Measurements from ENCODE around the gene GMPPA. TPM values are rescaled to one million over a fixed set of nuclear protein-coding genes. Genes with fewer than 3 reads are reported as not detected.

The GMPPA gene
- total and polyA plus RNA-seq, 2 donors (not counting 1 experiment from before 2014, with no cell fraction given), result 38.3 to 59.7 TPM

GRCh38 chr2:219478916-219479315 lies 19.8 kb upstream of the GMPPA start:
- no peak overlapping the region for H3K4me2 ChIP-seq (ENCODE audit: extremely low read depth, insufficient read depth, low read length)
- no peak for DNase-seq (ENCODE audit: low read depth in 2 of 2)
- peaks cover 3% of the 10 kb centered on the region for H3K27me3 ChIP-seq (ENCODE audit: control insufficient read depth, insufficient read depth, low read length)
- no peak overlapping the region for H2AFZ ChIP-seq (ENCODE audit: low read length)
- H3K4me3 ChIP-seq (replicated peaks in 1 of 4; ENCODE audit: control extremely low read depth in 1 of 4, insufficient read depth in 1 of 4, low read depth in 3 of 4, low read length in 4 of 4), result no peak overlapping the region
- H4K20me1 ChIP-seq (ENCODE audit: control insufficient read depth, extremely low read depth, insufficient read depth, low read length), result no peaks in the 10 kb centered on the region
- no peaks in the 10 kb centered on the region for H3K4me1 ChIP-seq (ENCODE audit: control insufficient read depth, extremely low read depth, insufficient read depth, low read length)
- peaks cover 1% of the 10 kb centered on the region for H3K36me3 ChIP-seq (ENCODE audit: control insufficient read depth, insufficient read depth, low read length)
- H3K9ac ChIP-seq (ENCODE audit: insufficient read depth, low read length), result no peak overlapping the region
- H3K79me2 ChIP-seq (ENCODE audit: control insufficient read depth, insufficient read depth, low read length), result no peaks in the 10 kb centered on the region
- no peaks in the 10 kb centered on the region for H3K9me3 ChIP-seq (ENCODE audit: control insufficient read depth, insufficient read depth, low read depth, low read length)
- no peak overlapping the region for H3K27ac ChIP-seq (ENCODE audit: insufficient read depth, low read length)
- no peak for TF ChIP-seq EZH2 (IDR thresholded peaks at IDR 0.05; ENCODE audit: low read length, missing control alignments)
- TF ChIP-seq, protein P1, sequence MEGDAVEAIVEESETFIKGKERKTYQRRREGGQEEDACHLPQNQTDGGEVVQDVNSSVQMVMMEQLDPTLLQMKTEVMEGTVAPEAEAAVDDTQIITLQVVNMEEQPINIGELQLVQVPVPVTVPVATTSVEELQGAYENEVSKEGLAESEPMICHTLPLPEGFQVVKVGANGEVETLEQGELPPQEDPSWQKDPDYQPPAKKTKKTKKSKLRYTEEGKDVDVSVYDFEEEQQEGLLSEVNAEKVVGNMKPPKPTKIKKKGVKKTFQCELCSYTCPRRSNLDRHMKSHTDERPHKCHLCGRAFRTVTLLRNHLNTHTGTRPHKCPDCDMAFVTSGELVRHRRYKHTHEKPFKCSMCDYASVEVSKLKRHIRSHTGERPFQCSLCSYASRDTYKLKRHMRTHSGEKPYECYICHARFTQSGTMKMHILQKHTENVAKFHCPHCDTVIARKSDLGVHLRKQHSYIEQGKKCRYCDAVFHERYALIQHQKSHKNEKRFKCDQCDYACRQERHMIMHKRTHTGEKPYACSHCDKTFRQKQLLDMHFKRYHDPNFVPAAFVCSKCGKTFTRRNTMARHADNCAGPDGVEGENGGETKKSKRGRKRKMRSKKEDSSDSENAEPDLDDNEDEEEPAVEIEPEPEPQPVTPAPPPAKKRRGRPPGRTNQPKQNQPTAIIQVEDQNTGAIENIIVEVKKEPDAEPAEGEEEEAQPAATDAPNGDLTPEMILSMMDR (conservative IDR thresholded peaks at IDR 0.05 in 1 of 2, IDR thresholded peaks at IDR 0.05 in 1 of 2; ENCODE audit: low read depth in 1 of 2, low read length in 2 of 2), result no peak

- Histone ChIP-seq H3K27me3 (ENCODE audit: control insufficient read depth, insufficient read depth, low read length) (peaks cover 12% of the 10 kb centered on the region), H3K36me3 (ENCODE audit: control insufficient read depth, insufficient read depth, low read length) (peaks cover 1% of the 10 kb centered on the region), H3K4me3 (replicated peaks in 1 of 4; ENCODE audit: control extremely low read depth in 1 of 4, insufficient read depth in 1 of 4, low read depth in 3 of 4, low read length in 4 of 4) (no peak overlapping the region), H2AFZ (ENCODE audit: low read length) (no peak overlapping the region), H3K27ac (ENCODE audit: insufficient read depth, low read length) (no peak overlapping the region), H3K79me2 (ENCODE audit: control insufficient read depth, insufficient read depth, low read length) (no peaks in the 10 kb centered on the region), H4K20me1 (ENCODE audit: control insufficient read depth, extremely low read depth, insufficient read depth, low read length) (no peaks in the 10 kb centered on the region), H3K9ac (ENCODE audit: insufficient read depth, low read length) (no peak overlapping the region), H3K4me1 (ENCODE audit: control insufficient read depth, extremely low read depth, insufficient read depth, low read length) (no peaks in the 10 kb centered on the region), H3K9me3 (ENCODE audit: control insufficient read depth, insufficient read depth, low read depth, low read length) (no peaks in the 10 kb centered on the region), H3K4me2 (ENCODE audit: extremely low read depth, insufficient read depth, low read length) (no peak overlapping the region)
- TF ChIP-seq, protein P1 (conservative IDR thresholded peaks at IDR 0.05 in 1 of 2, IDR thresholded peaks at IDR 0.05 in 1 of 2; ENCODE audit: low read depth in 1 of 2, low read length in 2 of 2), result no peak
- no peak for TF ChIP-seq EZH2 (IDR thresholded peaks at IDR 0.05; ENCODE audit: low read length, missing control alignments)
- DNase-seq (ENCODE audit: low read depth in 2 of 2), result no peak
These were observed 18.7 kb upstream of the GMPPA start for GRCh38 chr2:219480004-219480403.

DNA sequence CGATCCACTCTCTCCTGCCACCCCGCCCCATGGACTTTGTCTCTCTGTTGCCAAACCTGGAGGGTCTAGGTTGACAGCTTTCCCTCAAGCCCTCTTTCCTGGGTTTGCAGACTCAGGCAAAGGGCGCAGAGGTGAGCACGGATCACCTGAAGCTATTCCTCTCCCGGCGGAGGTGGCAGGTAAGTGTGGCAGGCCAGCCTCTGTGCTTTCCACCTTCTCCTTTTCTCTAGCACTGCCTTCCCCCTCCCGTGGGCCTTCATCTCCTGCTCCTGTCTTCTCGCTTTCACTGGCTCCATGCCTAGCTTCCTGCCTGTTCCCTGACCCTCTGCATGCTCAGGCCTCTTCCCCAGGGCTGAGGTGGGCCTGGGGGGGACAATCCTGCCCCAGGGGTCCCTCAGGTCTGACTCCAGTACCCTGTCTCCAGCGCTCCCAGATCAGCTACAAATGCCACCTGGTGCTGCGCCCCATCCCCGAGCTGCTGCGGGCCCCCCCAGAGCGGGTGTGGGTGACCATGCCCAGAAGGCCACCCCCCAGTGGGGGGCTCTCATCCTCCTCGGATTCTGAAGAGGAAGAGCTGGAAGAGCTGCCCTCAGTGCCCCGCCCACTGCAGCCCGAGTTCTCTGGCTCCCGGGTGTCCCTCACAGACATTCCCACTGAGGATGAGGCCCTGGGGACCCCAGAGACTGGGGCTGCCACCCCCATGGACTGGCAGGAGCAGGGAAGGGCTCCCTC lies 15.9 kb upstream of the GMPPA start:
- peaks cover 29% of the 10 kb centered on the region for H3K27me3 ChIP-seq (ENCODE audit: control insufficient read depth, insufficient read depth, low read length)
- H3K9me3 ChIP-seq (ENCODE audit: control insufficient read depth, insufficient read depth, low read depth, low read length), result no peaks in the 10 kb centered on the region
- TF ChIP-seq, protein P1 (conservative IDR thresholded peaks at IDR 0.05 in 1 of 2, IDR thresholded peaks at IDR 0.05 in 1 of 2; ENCODE audit: low read depth in 1 of 2, low read length in 2 of 2), result no peak
- no peak for TF ChIP-seq EZH2 (IDR thresholded peaks at IDR 0.05; ENCODE audit: low read length, missing control alignments)
- DNase-seq (ENCODE audit: low read depth in 2 of 2), result no peak
- no peaks in the 10 kb centered on the region for H3K4me1 ChIP-seq (ENCODE audit: control insufficient read depth, extremely low read depth, insufficient read depth, low read length)
- H3K9ac ChIP-seq (ENCODE audit: insufficient read depth, low read length), result no peak overlapping the region
- no peak overlapping the region for H3K4me3 ChIP-seq (replicated peaks in 1 of 4; ENCODE audit: control extremely low read depth in 1 of 4, insufficient read depth in 1 of 4, low read depth in 3 of 4, low read length in 4 of 4)
- no peaks in the 10 kb centered on the region for H3K36me3 ChIP-seq (ENCODE audit: control insufficient read depth, insufficient read depth, low read length)
- no peaks in the 10 kb centered on the region for H4K20me1 ChIP-seq (ENCODE audit: control insufficient read depth, extremely low read depth, insufficient read depth, low read length)
- H2AFZ ChIP-seq (ENCODE audit: low read length), result no peak overlapping the region
- H3K79me2 ChIP-seq (ENCODE audit: control insufficient read depth, insufficient read depth, low read length), result no peaks in the 10 kb centered on the region
- no peak overlapping the region for H3K4me2 ChIP-seq (ENCODE audit: extremely low read depth, insufficient read depth, low read length)
- H3K27ac ChIP-seq (ENCODE audit: insufficient read depth, low read length), result no peak overlapping the region

Measured in fibroblast of lung (primary cell).